Chondrocyte (in vitro differentiated cells): ENCODE results near the gene ACBD6. TPM values are rescaled to one million over a fixed set of nuclear protein-coding genes. Genes with fewer than 3 reads are reported as not detected.

ENCODE experiments used
- DNase-seq: peaks from one replicate; pipeline ENCODE4 v3.0.0; 2021; ENCODE audit warnings: mixed read lengths, low spot score
- H3K27ac Mint-ChIP-seq: one replicate; pipeline ENCODE4 v1.8.0; 2021; ENCODE audit warnings: mild to moderate bottlenecking, moderate library complexity, mixed read lengths; ENCODE audit not compliant: unreplicated experiment
- H3K27me3 Mint-ChIP-seq: 2 replicates; pipeline ENCODE4 v1.8.0; 2021; ENCODE audit warnings: low read depth, mixed read lengths
- H3K36me3 Mint-ChIP-seq: 2 replicates; pipeline ENCODE4 v1.8.0; 2021; ENCODE audit warnings: low read depth, mixed read lengths
- H3K4me1 Mint-ChIP-seq: 2 replicates; pipeline ENCODE4 v1.8.0; 2021; ENCODE audit warnings: low read depth, mild to moderate bottlenecking, mixed read lengths
- H3K4me3 Mint-ChIP-seq: one replicate; pipeline ENCODE4 v1.8.0; 2021; ENCODE audit warnings: mild to moderate bottlenecking, moderate library complexity, mixed read lengths; ENCODE audit not compliant: unreplicated experiment
- H3K9me3 Mint-ChIP-seq: 2 replicates; pipeline ENCODE4 v1.8.0; 2021; ENCODE audit warnings: low read depth, mixed read lengths
- total RNA-seq: library from RNA; stranded (reverse); gene quantifications from 3 replicates; pipeline ENCODE4 v1.2.1, GENCODE V29; 2021
- TF ChIP-seq, protein P1 (sequence below): fragments of 200-600 bp; sonication (generic); IDR thresholded peaks from 2 replicates; pipeline ENCODE4 v1.5.0; 2021; ENCODE audit warnings: antibody characterized with exemption, mild to moderate bottlenecking, moderate library complexity

The ACBD6 gene
- total RNA-seq, 1 donor from 2014 or later: 43.4 TPM

DNA sequence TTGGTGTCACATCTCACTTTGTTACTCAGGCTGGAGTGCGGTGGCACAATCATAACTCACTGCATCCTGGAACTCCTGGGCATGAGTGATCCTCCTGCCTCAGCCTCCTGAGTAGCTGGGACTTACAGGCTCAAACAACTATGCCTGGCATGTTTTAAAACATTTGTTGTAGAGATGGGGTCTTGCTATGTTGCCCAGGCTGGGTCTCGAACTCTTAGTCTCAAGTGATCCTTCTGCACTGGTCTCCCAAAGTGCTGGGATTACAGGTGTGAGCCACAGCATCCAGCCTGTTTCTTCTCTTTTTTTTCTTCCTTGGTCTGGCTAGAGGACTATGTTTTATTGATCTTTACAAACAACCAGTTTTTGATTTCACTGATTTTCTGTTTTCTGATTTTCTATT lies 207.7 kb downstream of the ACBD6 start:
- peaks cover 5% of the 10 kb centered on the region for H3K36me3 Mint-ChIP-seq
- TF ChIP-seq, protein P1, sequence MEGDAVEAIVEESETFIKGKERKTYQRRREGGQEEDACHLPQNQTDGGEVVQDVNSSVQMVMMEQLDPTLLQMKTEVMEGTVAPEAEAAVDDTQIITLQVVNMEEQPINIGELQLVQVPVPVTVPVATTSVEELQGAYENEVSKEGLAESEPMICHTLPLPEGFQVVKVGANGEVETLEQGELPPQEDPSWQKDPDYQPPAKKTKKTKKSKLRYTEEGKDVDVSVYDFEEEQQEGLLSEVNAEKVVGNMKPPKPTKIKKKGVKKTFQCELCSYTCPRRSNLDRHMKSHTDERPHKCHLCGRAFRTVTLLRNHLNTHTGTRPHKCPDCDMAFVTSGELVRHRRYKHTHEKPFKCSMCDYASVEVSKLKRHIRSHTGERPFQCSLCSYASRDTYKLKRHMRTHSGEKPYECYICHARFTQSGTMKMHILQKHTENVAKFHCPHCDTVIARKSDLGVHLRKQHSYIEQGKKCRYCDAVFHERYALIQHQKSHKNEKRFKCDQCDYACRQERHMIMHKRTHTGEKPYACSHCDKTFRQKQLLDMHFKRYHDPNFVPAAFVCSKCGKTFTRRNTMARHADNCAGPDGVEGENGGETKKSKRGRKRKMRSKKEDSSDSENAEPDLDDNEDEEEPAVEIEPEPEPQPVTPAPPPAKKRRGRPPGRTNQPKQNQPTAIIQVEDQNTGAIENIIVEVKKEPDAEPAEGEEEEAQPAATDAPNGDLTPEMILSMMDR: no peak
- H3K4me3 Mint-ChIP-seq: no peak overlapping the region
- H3K9me3 Mint-ChIP-seq: peaks cover 8% of the 10 kb centered on the region
- no peaks in the 10 kb centered on the region for H3K27me3 Mint-ChIP-seq
- DNase-seq: no peak
- H3K27ac Mint-ChIP-seq: no peak overlapping the region
- peaks cover 4% of the 10 kb centered on the region for H3K4me1 Mint-ChIP-seq

GRCh38 chr1:180291004-180291403 lies 211.4 kb downstream of the ACBD6 start:
- no peak for DNase-seq
- TF ChIP-seq, protein P1: no peak
- H3K27ac Mint-ChIP-seq: peak overlapping the region; percentile 9
- H3K27me3 Mint-ChIP-seq: no peaks in the 10 kb centered on the region
- H3K9me3 Mint-ChIP-seq: peaks cover 8% of the 10 kb centered on the region
- H3K36me3 Mint-ChIP-seq: peaks cover 8% of the 10 kb centered on the region
- no peak overlapping the region for H3K4me3 Mint-ChIP-seq
- no peaks in the 10 kb centered on the region for H3K4me1 Mint-ChIP-seq

DNA sequence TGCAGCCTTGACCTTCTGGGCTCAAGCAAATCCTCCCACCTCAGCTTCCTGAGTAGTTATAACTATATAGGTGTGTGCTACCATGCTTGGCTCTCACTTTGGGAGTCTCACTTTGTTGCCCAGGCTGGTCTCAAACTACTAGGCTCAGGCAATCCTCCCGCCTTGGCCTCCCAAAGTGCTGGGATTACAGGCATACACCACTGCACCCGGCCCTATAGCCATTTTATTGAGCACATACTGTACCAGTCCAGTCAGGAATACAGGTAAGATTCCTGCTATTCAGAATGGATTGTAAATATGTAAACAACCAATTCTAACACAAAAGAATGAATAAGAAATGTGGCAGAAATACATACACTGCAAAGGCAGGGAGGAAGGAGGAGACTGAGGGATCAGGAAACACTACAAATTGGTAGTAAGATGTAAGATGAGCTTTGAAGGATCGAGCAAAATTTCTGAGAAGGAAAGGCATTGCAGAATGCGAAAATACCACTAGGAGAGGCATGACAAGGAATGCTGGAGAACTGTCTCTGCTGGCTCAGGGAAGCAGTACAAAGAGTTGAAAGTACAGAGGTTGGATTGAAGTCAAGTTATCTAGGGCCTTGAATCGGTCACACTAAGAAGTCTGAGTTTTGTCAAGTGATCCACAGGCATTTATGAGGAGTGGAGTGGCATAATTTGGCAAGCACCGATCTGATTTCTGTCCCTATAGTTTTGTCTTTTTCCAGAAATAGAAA lies 211.9 kb downstream of the ACBD6 start:
- H3K9me3 Mint-ChIP-seq: peaks cover 8% of the 10 kb centered on the region
- H3K4me3 Mint-ChIP-seq: no peak overlapping the region
- H3K27me3 Mint-ChIP-seq: no peaks in the 10 kb centered on the region
- DNase-seq: no peak
- H3K36me3 Mint-ChIP-seq: peaks cover 8% of the 10 kb centered on the region
- TF ChIP-seq, protein P1: no peak
- no peaks in the 10 kb centered on the region for H3K4me1 Mint-ChIP-seq
- H3K27ac Mint-ChIP-seq: peak overlapping the region; percentile 9

- TF ChIP-seq, protein P1: no peak
- Mint-ChIP-seq H3K9me3 (peaks cover 8% of the 10 kb centered on the region), H3K4me1 (no peaks in the 10 kb centered on the region), H3K27me3 (no peaks in the 10 kb centered on the region), H3K27ac (no peak overlapping the region), H3K4me3 (no peak overlapping the region), H3K36me3 (peaks cover 10% of the 10 kb centered on the region)
- DNase-seq: no peak
Observed at GRCh38 chr1:180288940-180289339, 213.4 kb downstream of the ACBD6 start.

- Mint-ChIP-seq H3K36me3 (peaks cover 13% of the 10 kb centered on the region), H3K27me3 (no peaks in the 10 kb centered on the region), H3K4me3 (no peak overlapping the region), H3K4me1 (no peaks in the 10 kb centered on the region), H3K9me3 (peaks cover 8% of the 10 kb centered on the region), H3K27ac (no peak overlapping the region)
- no peak for DNase-seq
- TF ChIP-seq, protein P1: no peak
Observed at GRCh38 chr1:180287988-180288705, 214.2 kb downstream of the ACBD6 start.
